HuH-7.5 (cell line): ENCODE data around the gene ALPK3.

Source experiments
- DNase-seq: peaks from one replicate; pipeline ENCODE4 v3.0.0; 2011; ENCODE audit warnings: low spot score

ALPK3 gene

DNA sequence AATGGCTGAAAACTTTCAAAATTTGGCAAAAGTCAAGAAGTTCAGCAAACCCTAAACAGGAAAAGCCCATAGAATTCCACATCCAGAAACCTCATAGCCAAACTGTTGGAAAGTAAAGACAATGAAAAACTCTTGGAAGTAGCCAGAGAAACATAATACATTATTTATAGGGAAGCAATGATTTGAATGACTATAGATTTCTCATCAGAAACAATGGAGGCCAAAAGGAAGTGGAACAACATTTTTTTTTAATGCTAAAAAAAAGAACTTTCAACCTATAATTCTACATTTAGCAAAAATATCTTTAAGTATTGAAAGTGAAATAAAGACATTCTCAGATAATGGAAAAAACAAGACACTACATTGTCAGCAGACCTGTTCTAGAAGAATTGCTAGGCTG, 30.2 kb downstream of the ALPK3 start:
- no peak for DNase-seq

- no peak for DNase-seq
Measured at GRCh38 chr15:84852212-84852611, 35.1 kb downstream of the ALPK3 start.

GRCh38 chr15:84855136-84855535, 38.0 kb downstream of the ALPK3 start:
- no peak for DNase-seq

DNA sequence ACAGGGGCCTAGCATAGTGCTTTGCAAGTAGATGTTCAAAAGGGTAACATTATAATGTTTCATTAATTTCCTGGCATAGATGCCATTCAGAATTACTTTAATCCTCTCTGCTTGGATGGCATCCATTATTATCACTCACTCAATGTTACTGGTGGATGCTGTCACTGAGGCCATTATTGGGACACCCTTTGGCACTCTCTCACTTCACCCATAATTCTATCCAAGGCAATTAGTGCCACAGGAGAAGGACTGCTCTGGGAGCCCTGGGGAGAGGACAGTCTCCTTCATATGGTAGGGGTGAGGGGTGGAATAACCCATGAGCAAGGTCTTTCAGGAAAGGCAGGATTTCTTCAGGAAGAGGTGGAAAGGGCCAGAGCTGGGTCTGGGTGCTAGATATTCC, 38.6 kb downstream of the ALPK3 start:
- DNase-seq, result no peak

DNA sequence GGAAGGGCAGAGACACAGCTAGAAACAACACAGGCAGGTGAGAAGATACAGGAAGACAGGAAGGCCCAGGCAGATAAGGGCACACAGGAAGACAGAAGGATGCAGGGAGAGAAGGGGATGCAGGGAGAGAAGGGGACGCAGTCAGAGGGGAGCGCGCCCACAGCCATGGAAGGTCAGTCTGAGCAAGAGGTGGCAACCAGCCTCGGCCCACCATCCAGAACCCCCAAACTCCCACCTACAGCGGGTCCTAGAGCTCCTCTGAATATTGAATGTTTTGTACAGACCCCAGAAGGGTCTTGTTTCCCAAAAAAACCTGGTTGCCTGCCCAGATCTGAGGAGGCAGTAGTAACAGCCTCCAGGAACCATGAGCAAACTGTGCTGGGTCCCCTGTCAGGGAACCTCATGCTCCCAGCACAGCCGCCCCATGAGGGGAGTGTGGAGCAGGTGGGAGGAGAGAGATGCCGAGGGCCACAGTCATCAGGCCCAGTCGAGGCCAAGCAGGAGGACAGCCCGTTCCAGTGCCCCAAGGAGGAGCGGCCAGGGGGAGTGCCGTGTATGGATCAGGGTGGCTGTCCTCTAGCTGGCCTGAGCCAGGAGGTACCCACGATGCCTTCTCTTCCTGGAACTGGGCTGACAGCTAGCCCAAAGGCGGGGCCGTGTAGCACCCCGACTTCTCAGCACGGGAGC, 39.7 kb downstream of the ALPK3 start:
- no peak for DNase-seq

GRCh38 chr15:84857418-84858004, 40.4 kb downstream of the ALPK3 start:
- no peak for DNase-seq

- no peak for DNase-seq
Measured at GRCh38 chr15:84858231-84858630, 41.1 kb downstream of the ALPK3 start.

DNA sequence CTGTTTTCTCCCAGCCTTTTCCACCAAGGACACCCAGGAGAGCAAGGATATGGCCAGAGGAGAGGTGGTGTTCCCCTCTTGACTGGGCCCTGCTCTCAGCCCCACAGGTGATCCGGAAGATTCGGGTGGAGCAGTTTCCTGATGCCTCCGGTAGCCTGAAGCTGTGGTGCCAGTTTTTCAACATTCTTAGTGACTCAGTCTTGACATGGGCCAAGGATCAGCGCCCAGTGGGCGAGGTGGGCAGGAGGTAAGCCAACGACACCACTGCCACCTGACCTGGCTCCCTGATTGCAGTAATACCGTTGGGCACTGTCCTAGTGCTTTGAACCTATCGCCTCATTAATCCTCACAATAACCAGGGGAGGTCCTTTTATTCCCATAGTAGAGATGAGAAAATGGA, 42.0 kb downstream of the ALPK3 start:
- DNase-seq, result no peak

GRCh38 chr15:84859651-84860050, 42.5 kb downstream of the ALPK3 start:
- no peak for DNase-seq

DNA sequence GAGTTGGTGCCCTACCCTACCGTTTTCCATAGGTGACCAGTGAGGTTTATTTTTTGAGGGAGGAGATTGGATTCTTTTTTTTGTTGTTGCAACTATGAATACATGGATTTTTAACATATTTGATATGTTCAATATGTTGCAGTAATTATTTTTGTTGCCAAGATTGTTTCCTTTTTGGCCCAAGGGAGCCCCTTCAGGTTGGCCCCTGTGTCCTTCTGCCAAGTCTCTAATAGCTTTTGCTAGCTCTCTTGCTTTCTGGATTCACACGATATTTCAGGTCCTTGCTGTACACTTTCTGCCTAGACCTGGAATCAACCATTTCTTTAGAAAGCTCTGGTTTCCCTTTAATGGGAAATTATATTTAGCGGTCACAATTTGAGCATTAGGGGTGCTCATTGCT, 44.6 kb downstream of the ALPK3 start:
- no peak for DNase-seq

GRCh38 chr15:84862214-84862975, 45.2 kb downstream of the ALPK3 start:
- no peak for DNase-seq

- no peak for DNase-seq
Measured at GRCh38 chr15:84863565-84864443, 46.6 kb downstream of the ALPK3 start.

DNA sequence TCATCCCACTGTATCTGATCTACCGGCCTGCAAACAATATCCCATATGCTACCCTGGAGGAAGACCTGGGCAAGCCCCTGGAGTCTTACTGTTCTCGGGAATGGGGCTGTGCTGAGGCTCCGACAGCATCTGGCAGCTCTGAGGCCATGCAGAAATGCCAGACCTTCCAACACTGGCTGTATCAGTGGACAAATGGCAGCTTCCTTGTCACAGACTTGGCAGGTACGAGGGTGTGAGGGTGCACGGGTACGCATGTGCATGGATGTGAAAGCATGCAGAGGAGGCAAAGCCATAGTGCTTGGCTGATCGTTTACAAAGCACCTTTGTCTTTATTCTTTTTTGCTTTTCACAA, 47.3 kb downstream of the ALPK3 start:
- DNase-seq, result no peak

DNA sequence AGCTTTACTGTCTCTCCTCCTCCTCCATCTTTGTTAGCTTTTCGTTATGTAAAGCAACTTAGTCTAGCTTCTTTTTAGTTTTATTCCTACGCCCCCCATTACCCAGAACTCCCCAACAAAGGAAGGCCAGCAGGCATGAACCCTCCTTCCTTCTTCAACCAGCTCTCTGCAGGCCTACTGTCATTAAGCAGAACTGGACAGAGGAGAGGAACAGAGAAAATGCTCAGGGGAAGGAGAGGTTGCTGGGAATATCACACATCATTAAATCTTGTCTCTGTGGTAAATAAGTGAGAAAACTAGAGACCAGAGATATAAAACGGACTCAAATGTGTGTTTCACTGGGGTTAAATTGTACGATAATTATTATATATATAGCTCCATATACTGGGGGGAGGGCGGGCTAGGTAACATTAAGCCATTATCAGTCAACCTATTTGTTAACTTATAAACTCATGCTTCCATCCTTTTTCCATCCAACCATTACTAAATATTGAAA, 48.0 kb downstream of the ALPK3 start:
- DNase-seq, result no peak

DNA sequence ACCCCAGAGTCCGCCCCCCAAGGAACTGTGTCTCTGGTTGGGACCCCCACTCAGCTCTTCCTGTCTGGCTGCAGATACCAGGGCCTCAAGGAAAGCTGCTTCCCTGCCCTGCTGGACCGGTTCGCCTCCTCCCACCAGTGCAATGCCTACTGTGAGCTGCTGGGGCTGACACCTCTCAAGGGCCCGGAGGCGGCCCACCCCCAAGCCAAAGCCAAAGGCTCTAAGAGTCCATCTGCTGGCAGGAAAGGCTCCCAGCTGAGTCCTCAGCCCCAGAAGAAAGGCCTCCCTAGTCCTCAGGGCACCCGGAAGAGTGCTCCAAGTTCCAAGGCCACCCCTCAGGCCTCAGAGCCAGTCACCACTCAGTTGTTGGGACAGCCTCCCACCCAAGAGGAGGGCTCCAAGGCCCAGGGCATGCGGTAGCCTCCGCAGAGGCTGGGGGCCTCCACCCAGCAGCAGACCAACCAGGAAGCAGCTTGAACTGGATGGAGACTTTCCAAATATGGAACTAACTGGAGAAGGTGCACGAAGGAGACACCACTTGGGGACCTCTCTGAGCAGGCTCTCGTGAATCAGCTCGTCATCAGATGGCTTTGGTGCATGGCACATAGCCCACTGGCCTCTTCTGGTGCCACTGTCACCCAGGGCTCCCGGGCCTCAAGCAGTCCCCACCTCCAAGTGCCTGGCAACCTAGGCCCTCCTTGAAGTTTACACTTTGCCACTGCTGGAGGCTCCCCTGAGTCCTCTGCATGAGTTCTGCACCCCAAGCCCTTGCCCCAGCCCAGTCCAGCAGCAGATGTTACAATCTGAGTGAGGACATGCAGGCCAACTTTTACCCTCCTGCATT, 51.1 kb downstream of the ALPK3 start:
- DNase-seq, result no peak

- DNase-seq, result no peak
Measured at GRCh38 chr15:84869510-84869909, 52.4 kb downstream of the ALPK3 start.

DNA sequence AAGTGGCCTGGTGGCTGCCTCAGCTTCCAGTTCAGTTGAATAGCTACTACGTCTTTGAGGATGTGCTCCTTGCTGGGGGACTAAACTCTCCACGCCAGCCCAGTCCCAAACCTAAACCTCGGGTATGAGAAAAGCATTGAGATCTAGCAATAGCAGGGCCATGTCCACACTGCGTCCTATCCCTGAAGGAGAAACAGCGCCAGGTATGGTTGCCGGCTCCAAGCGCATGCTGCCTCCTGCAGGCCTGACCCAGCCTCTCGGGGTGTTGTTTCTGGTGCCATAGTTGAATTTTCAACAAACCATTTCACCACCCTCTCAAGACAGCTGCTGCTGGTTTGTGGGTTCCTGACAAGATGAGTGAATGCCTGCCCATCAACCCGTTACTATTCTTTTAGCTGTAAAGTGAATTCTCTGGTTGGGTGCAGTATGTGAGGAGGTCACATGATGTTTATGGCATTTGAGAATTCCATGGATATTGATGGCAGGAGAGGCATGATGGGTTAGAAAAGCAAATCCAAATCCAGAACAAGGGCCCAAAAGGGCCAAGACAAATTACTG, 54.4 kb downstream of the ALPK3 start:
- DNase-seq, result no peak

- no peak for DNase-seq
Measured at GRCh38 chr15:84872009-84872910, 55.1 kb downstream of the ALPK3 start.

DNA sequence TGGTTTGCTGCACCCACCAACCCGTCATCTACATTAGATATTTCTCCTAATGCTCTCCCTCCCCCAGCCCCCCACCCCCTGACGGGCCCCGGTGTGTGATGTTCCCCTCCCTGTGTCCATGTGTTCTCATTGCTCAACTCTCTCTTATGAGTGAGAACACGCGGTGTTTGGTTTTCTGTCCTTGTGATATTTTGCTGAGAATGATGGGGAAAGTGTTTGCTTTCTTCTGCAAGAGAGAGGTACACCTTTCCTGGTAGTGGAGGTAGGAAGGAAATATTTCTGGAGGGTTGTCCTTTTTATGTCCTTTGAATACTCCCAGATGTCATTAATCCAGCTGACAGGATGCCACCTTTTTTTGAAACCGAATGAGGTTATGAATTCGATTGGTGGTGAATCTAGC, 56.8 kb downstream of the ALPK3 start:
- no peak for DNase-seq
